T1000 (cell line): ENCODE results near the gene RFLNA.

Experiments used
- DNase-seq: peaks from one replicate; lab custom pipeline; 2025; ENCODE audit warnings: mixed read lengths; lab: John Stamatoyannopoulos, UW

Gene RFLNA

GRCh38 chr12:124294780-124295341 is at the start of gene RFLNA:
Gene RFLNA, plus strand, starts transcription at chr12:124295093. Its CDS starts 337 bp downstream, at chr12:124295430.
- DNase-seq: no peak

DNA sequence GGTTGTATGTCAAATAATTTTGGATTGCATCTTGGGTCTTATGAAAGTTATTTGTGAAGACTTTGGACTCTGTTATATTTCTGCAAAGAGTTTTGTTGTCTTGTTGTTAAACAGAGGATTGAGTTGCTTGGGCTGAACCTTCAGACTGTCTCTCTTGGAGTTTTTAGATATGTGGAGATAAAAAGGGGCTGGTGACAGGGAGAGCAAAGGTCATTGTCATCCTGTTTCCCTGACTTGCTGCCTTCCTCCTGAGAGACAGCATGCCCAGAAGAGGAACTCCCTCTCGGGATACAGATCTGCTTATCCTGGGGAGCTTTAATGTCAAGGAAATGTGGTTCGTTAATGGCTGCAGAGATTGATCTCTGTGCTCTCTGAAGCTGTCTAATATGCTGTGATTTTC is 47.6 kb upstream of the RFLNA start:
- no peak for DNase-seq

DNA sequence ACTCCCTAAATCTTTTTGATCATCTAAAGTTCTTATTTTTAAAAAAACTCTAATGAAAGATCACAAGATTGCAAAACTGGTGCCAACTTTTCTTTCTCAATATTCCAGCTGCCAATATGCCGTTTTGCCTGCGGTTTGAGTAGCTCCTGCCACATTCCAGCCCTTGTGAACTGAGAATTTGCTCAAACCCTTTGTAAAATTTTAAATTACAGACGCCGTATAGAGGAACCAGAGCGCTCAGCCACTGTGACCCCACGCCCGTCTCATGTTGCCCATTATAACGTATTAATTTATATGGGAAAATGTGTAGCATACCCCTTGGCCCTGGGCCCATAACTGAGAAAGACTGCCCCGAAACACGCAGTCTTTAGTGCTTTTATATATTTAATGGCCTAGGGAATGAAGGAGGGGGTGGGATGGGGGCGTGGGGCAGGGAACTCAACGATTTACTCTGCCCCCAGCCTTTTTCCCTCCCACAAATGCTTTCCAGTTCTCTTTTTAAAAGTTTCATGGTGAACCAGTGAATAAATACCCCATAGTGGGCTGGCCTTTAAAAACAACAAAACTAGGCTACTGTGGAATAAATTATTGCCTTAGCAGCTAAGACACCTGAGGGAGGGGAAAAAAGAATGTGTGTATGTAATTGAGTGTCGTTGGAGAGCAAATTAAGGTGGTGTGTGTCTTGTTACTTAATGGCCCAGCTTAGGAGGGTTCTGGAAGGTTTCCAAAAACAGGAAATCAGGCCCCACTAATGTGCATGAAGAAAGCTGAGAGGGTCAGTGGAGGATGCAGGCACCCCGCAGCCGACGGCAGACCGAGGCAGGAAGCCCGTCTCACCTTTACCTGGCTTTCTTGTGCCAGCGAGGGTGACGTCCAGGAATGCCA is 45.7 kb upstream of the RFLNA start:
- DNase-seq: no peak

GRCh38 chr12:124251186-124251585 is 43.7 kb upstream of the RFLNA start:
- DNase-seq: no peak

DNA sequence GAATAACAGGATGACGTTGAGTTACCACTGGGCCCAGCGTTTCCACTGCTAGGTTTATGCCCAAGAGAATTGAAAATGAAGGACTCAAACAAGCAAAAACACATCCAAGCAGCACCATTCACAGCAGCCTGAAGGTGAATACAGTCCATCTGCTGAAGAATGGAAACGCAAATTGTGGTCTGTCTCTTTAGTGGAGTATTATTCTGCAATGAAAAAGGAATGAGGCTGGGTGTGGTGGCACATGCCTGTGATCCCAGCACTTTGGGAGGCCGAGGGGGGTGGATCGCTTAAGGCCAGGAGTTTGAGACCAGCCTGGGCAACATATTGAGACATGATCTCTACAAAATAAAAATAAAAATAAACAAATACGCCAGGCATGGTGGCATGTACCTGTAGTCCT is 41.9 kb upstream of the RFLNA start:
- DNase-seq: no peak

DNA sequence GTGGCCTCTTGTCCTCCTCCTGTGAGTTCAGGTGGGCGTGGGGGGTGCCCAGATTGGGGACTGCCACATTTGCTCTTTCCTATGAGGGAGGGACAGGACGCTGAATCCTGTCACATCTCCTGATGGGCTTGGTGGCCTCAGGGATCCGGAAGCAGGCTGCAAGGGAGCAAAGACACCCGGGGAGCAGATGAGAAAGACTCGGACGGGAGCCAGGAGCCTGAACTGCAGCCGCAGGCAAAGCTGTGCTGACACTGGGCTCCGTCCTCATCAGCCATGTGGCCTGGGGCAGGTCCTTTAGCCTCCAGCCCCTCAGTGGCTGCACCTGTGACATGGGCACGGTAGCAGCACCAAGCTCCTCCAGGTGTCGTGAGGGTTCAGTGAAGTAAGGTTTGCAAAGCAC is 40.8 kb upstream of the RFLNA start:
- DNase-seq: no peak

DNA sequence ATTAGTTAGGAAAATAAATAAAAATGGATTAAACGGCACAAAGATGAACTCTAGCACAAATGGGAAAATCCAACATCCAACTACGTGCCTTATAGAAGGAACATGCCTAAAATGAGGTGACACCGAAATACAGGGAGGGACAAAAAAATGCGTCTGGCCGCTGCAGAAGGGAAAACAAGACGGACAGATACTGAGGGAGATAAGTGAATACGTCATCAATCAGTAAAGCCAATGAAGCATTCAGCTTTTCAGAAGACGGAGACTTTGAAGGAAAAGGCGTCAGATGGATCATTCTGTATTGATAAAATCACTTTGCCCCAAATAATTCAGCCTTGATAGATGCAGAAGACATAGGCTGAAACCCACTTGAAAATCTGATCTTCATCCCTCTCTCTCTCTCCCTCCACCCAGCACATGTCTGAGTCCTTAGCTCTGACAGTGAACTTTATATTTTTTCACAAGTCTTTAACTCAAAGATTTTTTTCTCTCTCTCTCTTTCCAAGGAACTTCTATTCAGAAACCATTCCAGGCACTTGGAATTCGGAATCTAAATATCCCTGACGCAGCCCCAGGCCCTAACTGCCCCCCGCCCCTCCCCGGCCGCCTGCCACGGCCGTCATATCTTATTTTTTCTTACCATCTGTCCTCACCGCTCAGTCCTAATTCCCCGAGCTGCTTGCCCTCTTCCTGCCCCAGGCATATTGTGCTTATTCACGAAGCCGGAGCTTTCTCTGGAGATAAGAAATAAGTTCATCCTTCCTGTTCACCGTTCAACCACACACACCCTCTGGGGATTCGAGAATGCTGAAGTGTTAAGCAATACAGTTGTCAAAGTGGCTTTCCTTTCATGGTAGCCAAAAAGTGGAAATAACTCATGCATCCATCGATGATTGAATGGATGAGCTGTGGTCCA is 35.5 kb upstream of the RFLNA start:
- peak; percentile 31 for DNase-seq

- DNase-seq: no peak
Measured at GRCh38 chr12:124261885-124262284, 33.0 kb upstream of the RFLNA start.

- no peak for DNase-seq
Measured at GRCh38 chr12:124264089-124264795, 30.7 kb upstream of the RFLNA start.

DNA sequence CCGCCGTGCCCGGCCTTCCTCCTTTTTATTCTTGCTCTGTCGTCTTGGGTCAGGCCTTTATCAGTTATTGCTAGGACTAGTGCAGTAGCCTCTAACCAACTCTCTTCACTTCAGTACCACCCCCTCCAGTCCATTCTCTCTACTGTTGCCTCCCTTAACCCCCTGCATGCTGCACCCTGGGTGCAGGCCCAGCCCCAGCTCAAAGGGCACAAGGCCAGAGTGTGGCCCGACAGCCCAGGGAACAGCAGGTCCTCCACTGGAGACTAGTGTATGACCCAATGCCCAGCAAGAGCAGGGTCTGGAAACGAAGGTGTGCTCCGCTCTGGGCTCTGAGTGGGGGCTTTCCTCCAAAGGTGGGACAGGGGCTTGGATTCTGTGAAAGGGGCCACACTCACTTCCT is 30.0 kb upstream of the RFLNA start:
- DNase-seq: no peak

GRCh38 chr12:124267205-124267778 is 27.6 kb upstream of the RFLNA start:
- DNase-seq: no peak

DNA sequence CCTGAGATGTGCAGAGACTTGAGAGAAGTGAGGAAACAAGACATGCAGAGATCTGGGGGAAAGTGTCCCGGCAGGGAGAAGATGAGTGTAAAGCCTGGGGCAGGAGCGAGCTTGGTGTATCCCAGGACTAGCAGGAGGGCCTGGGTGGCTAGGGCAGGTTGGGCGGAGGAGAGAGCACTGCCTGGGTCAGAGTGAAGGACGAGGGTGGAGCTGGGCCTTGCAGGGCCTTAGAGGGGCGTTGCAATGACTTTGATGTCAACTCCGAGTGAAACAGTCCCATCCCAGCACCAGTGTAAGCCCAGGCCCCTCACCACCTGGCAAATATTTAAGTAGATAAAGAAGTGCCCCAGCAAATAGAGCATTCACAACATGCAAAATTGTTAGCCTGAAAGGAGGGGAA is 24.2 kb upstream of the RFLNA start:
- no peak for DNase-seq

GRCh38 chr12:124273630-124274029 is 21.3 kb upstream of the RFLNA start:
- DNase-seq: no peak

GRCh38 chr12:124276337-124276736 is 18.6 kb upstream of the RFLNA start:
- DNase-seq: no peak

DNA sequence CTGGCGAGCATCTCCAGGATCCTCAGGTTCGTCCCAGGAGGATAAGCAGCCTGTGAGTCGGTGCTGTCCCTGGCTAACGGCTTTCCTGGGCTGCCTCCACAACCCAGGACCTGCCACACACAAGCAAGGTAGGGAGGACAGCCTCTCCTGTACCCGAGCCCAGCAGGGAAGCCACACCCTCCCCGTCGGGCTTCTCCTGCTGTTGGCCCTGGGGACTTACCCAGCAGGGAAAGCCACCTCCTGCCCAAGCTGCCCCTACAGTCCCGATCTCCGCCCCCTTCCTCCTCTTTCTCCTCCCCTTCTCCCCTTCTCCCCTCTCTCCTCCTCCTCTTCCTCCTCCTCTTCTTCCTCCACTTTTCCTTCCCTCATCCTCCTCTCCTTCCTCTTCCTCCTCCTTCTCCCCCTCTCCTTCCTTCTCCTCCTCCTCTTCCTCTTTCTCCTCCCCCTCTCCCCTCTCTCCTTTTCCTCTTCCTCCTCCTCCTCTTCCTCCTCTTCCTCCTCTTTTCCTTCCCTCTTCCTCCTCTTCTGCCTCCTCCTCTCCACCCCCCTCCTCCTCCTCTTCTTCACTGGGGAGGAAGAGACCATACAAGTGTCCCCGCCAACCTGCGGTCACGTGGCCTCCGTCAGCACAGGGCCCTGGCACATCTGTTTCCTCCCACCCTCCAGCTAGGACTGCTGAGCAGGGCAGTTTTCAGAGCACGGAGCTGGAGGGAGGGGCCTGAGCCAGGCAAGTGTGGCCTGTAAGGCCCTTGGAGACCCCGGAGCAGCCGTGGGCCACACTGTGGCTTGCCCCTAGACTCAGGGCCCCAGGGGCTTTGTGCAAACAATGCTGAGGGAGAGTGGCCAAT is 17.3 kb upstream of the RFLNA start:
- no peak for DNase-seq

DNA sequence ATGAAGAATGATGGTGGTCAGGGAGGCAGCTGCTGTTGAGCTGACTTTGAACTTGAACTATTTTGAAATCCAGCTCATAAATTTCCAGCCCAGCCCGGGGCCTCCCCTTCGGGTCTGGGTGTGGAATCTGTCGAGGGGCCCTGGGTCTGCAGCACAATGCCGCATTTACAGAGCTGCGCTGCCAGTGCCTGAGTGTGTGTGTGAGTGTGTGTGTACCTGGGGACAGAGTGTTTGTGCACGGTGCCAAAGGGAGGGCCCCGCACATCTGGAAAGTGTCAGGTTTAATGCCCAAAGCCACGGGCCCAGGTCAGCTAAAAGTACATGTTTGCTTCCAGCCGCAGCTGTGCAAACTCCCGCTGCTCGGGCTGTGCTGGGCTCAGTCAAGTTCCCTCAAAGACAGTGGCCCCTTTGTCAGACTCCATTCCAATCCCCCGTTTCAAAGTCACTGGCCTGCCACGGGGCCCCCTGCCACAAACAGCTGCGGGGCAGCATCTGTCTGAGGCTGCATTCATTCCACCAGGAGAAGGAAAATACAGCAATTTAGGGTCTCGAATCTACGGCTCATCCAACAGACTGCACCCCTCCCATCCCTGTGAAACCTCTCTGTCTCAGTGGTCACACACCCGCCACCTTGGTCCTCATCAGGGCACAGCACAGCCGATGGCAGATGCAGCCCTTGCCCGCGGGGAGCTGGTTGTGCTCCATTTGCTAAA is 16.3 kb upstream of the RFLNA start:
- no peak for DNase-seq

- no peak for DNase-seq
Measured at GRCh38 chr12:124279315-124279714, 15.6 kb upstream of the RFLNA start.

DNA sequence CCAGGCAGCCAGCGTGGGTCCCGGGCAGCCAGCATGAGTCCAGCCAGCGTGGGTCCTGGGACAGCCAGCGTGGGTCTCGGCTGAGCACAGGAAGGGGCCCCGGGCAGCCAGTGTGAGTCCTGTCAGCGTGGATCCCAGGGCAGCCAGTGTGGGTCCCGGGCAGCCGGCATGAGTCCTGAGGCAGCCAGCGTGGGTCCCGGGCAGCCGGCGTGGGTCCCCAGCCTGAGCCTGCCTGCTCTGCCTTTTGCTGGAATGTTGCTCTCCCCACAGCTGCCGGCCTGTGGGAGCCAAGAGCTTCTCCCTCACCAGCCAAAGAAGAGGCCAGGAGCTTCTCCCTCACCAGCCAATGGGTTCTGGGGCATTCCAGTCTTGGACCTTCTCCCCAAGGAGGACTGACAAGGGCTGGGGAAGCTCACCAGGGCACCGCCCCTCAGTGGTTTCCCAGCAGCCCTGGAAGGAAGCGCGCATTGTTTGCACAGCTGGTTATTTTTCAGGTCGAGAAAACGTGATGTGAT is 15.0 kb upstream of the RFLNA start:
- DNase-seq: no peak

GRCh38 chr12:124281309-124281708 is 13.6 kb upstream of the RFLNA start:
- no peak for DNase-seq

DNA sequence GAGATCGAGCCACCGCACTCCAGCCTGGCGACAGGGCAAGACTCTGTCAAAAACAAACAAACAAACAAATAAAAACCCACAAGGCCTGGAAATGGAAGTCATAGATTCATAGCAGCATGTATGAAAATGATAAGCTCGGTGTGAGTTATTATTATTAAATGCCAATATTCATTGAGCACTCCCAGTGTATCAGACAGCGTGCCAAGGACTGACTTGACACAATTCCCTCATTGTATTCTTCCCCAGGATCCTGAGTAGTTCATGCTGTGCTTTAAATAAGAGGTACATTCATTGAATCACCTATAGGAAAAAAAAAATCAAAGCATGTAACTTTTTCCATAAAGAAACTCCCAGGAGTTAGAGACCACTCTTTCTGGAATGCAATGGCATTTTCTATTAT is 12.6 kb upstream of the RFLNA start:
- no peak for DNase-seq
